Renal pelvis (tissue), 4 donors: Measurements from ENCODE around the gene RUBCNL. TPM values are rescaled to one million over a fixed set of nuclear protein-coding genes. Genes with fewer than 3 reads are reported as not detected.

ENCODE experiments used
- DNase-seq: peaks from one replicate; pipeline ENCODE4 v3.0.0-alpha.2; 2013
- polyA plus RNA-seq, 3 donors: library from polyadenylated mRNA; unstranded; fragments of 120-200 nt; gene quantifications; one replicate each; pipeline ENCODE4 v1.2.1, GENCODE V29; 2013; ENCODE audit not compliant: insufficient read length in 3 of 3

Gene RUBCNL
- polyA plus RNA-seq, 3 donors, result 2.3 to 3.3 (median 2.3) TPM

DNA sequence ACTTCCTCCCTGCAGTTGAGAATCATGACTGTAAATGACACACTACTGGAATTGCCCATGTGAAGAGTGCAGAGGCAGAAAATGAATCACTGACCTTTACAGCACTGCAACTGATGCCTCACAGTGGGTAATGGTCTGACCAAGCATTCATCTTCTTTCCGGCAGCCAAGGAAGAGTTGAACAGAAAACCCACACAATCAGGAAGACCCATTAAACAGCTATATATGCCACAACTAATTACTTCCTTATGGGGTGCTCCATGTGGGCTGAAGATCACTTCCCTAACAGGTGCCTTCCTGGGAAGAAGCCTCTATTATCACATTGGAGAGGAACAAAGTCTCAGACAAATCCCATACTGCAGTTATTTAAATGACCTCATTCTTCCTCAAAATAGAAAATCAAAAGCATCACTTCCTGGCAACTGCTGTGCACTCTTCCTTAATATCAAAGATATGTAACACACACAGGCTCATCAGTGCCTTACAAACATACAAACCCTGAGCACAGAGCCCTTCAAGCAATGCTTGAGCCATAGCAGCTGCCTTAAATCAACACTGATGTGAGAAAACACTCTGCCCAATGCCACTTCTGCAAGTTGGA is 45.8 kb downstream of the RUBCNL start:
- no peak for DNase-seq

DNA sequence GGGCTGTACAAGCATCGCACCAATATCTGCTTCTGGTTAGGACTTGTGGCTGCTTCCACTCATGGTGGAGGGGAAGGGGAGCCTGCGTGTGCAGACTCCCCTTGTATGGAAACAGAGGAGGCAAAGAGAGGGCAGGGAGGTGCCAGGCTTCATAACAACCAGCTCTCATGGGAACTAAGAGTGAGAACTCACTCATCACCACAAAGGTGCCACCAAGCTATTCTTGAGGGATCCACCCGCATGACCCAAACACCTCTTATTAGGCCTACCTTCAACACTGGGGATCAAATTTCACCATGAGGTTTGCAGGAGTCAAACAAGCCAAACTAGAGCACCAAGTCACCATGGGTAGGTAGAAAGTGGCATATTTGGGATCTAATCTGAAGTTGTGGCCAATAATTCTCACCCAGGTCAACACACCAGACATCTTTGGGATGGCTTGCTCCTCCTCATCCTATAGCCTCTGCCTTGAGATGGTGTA is 46.4 kb downstream of the RUBCNL start:
- DNase-seq, result no peak

DNA sequence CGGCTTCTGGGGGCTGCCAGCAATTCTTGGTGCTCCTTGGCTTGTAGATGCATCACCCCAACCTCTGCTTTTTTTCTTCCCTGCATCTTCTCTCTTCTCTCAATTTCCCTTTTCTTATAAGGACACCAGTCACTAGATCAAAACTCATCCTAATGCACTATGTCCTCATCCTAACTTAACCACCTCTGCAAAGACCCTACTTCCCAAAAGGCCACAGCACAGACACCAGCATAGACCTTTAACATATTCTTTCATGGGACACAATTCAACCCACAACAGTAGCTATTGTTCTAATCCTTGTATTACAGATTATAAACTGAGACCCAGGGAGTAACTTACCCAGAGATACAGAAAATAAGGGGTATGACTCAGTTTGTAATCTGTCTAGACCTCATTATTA is 47.0 kb downstream of the RUBCNL start:
- no peak for DNase-seq

DNA sequence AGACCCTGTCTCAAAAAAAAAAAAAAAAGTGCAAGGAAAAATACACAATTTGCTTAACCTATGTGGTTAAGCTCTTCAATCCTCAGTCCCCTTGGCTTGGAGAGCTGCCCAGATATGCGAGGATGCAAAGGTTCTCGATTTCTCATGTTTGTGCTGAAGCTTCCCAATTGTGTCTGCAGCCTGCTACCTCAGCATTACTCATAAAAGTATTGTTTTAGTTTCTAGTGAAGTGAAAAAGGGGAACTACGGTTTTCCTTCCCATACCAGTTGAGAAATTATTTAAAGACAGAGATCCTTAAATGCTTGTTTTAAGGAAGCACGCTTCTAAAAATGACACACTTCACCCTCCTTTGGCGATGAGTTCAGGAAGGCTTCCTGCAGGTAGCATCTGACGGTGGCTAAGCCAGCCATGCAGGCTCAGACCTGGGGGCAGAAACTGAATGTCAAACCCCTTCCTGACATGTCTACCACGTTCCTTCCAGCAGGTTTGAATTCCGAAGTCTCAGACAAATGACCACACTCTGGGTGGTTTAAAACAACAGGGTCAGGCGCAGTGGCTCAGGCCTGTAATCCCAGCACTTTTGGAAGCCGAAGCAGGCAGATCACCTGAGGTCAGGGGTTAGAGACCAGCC is 47.9 kb downstream of the RUBCNL start:
- DNase-seq, result no peak

DNA sequence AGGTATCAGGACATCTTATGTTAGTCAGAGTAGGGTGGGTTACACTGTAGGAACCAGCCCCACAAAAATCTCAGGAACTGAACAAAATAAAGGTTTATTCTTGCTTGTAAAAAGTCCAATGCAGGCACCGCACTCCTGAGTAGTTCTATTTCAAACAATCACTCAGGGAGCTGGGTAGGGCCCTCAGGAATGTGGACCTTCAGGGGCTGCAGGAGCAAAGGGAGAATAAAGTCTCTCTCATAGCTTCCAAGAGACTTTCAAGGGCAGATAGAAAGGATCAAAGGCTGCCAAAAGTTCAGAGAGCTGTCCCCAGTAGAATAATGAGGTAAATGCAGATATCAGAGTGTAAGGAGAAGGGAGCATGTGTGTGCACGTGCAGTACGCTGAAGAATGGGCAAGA is 49.4 kb downstream of the RUBCNL start:
- no peak for DNase-seq

DNA sequence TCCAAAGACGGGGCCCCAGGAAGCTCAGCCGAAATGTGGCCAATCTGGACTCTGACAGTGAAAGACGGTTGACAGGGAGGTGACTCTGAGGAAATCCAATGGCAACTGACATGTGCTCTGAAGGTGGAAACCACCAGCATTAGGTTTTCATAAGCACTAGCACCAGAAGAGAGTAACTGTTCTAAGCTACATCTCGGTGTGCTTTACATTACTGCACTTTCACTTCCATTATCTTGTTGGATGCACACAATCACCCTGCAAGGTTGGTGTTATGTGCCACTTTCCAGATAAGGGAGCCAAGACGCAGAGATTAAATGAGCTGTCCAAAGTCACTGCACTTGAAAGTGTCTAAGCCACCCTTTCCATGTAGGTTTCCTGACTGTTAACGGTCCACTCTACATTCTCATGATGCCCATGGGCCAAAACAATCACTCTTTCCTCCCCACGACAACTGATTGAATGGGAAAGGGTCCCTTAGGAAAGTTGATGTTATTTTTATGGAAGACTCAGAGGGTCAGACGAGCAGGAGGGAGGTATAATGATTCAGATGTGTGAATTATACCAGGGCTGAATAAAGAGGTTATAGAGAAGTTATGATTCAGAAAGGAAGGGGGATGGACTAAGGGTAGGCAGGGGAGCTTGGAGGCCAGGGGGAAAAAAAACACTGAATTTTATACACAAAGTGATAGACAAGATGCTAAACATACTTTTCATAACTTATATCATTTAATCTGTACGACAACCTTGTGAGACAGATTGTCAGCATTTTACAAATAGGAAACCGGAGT is 52.8 kb downstream of the RUBCNL start:
- DNase-seq, result no peak

DNA sequence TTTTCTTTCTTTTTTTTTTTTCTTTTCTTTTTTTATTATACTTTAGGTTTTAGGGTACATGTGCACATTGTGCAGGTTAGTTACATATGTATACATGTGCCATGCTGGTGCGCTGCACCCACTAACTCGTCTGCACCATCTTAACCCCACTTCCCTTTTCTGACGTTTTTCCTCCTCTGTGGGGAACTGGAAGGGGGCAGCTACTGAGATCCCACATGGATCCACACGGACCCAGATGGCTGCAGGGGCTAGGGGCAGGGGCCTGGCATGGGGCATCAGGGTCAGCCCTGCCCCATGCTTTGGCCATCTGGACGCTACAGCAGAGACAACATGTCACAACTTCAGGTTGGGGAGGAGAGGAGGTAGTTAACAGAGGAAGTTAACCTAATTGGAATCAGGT is 54.3 kb downstream of the RUBCNL start:
- no peak for DNase-seq

DNA sequence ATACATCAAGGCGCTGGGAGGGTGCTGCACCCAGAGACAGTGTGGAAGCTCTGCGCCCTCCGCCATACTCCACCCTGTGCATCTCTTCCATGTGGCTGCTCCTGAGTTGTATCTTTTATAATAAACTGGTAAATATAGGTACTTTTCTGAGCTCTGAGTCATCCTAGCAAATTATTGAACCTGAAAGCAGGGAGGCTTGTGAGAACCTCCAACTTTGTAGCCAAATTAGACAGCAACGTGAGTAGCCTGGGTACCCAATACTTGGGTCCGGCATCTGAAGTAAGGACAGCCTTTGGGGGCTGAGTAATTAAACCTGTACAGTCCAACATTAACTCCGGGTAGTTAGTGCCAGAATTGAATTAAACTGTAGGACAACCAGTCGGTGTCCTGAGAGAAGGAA is 57.4 kb downstream of the RUBCNL start:
- DNase-seq, result no peak

DNA sequence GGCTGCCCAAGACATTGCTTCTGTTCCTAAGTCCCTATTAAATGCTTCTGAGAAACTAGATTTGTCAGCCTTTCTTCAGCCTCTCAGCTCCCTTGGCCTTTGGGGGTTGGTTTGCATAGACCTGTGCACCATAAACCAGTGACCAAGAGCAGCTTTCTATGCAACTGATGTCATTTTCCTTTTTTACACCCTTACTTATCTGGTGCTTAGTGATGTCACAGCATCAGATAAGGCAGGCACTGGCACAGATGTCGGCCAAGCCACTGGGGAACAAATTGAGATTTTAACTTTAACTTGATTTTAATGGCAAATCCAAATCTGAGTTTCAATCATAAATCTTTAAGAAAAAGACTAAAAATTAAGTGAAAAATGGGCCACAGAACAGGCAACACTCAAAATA is 59.8 kb downstream of the RUBCNL start:
- DNase-seq, result no peak

DNA sequence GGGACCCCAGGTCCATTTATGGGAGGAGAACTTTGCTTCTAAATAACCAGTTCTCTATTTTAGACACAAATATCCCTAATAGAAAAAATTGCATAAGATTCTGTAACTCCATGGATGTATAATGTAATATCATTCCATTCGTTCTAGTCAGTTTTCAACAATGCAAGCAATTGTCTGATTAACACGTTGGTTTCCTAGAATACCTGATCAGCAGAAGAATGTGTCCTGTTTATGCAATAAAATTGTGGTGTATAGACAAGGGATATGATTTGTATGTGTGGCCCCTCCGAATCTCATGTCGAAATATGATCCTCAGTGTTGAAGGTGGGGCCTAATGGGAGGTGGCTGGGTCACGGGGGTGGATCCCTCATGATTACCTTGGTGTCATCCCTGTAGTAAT is 62.1 kb downstream of the RUBCNL start:
- DNase-seq, result no peak

DNA sequence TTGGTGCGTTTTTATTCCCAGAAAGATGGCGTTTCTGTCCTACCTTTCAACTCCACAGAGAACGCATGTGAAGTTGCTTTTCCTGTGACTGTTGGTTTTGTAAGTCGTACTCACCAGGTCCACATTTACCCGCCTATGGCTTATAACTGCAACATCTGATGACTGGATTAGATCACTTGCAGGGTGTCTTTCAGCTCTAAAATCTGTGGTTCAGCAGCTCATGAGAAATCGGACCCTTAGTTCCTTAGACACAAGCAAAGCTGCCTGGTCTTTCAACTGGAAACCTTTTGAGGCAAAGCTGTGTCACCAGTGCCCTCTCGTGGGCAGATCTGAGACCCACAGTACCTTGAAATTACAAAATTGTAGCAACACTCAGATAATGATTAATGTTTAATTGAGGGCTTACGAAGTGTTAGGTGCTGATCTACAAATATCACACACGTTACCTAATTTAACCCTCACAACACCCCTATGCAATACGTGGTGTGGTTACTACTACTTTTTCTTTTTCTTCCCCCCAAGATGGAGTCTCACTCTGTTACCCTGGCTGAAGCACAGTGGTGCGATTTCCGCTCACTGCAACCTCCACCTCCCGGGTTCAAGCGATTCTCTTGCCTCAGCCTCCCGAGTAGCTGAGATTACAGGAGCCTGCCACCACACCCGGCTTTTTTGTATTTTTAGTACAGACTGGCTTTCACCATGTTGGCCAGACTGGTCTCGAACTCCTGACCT is 65.4 kb downstream of the RUBCNL start:
- peak; percentile 60 for DNase-seq

DNA sequence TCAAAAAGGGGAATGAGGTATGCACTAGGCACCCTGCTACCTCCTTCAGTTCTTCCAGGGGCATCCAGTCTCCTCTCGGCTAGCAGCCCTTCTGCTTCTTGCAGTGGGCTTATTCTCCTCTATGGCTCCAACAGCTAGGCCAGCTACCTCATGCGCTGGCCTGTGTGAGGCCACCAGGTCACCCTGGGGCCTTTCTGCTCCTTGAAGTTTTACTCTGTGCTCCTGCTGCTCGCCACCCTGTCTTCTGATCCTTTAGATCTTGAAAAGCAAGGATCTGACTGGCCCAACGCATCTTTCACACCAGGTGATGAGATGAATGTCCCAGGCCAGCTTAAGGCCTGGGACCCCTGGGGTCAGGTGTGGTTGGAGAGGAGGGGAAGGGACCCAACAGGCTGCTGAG is 66.2 kb downstream of the RUBCNL start:
- no peak for DNase-seq

DNA sequence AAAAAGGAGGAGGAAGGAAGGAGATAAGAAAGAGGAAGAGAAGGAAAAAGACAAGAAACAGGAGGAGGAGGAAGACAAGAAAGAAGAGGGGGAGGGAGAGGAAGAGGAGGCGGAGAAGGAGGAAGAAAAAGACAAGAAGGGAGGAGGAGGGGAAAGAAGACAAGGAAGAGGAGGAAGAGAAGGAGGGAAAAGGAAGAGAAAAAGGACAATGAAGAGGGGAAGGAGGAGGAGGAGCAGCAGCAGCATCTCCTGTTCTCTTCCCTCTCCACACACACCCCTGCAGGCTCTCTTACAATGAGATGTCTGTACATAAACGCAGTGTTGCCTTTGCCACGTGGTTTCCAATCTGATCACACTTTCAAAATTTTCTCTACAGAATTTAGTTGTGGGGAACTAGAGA is 66.6 kb downstream of the RUBCNL start:
- DNase-seq, result no peak

DNA sequence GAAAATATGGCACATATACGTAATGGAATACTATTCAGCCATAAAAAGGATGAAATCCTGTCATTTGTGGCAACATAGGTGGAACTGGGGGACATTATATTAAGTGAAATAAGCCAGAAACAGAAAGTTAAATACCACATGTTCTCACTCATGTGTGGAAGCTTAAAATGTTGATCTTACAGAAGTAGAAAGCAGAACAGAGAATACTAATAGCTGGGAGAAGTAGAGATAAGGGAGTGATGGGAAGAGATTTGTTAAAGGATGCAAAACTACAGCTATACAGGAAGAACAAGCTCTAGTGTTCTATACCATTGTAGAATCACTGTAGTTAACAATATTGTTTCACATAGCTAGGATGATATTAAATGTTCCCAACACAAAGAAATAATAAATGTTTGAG is 68.1 kb downstream of the RUBCNL start:
- no peak for DNase-seq

DNA sequence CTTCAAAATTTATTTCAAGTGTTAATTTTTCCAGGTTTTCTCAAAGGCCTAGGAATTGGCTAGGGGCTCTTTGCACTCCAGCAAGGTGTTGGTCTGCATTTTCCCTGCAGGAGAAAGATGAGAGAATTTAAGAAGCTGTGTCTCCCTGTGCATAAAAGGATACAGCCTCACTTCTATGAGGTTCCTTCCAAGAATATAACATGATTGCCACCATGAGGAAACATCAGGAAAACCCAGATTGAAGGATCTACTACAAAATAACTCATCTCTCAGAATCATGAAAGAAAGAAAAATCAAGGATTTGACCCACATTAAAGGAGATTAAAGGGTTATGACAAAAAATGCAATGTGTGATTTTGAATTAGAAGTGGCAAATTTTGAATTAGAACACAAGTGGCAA is 69.9 kb downstream of the RUBCNL start:
- DNase-seq, result no peak

DNA sequence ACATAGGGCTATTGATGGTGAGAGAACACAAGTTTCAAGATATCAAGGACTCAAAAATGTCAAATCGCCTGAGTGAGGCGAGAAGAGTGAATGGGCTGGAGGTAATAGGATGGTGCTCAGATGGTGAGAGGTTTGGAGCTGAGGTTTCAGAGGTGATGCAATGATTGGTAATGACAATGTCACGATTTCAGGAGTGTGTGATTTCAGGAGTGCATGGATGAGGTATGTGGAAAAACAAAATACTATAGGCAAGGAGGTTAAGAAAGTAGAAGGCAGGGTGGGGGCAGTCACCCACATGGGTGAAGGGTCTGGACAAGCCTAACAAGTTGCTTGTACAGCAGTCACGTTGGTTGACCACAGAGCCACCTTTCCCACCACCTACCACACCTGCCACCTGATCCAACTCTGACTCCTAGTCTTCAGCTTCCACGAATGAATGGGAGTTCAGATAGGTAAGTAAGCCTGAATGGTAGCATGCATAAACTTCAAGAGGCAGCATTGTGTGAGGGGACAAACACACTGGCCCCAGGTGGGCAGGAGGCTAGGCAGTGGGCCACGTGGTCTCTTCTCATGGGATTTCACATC is 71.5 kb downstream of the RUBCNL start:
- DNase-seq, result no peak

DNA sequence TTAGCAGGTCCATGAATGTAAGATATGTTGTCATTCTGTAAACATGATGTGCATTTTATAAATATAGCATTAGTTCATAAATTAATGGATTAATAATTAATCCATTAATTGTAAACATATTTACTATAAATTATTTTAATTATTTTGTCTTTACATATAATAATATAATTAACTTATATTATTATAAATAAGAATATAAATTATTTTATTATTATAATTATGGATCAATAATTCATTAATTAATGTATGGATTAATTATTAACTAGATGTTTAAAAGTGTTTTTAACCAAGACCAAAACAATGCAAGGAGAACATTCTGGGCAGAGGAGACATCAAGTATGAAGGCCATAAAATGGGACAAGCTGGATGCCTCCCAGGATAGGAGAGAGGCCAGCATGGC is 72.0 kb downstream of the RUBCNL start:
- no peak for DNase-seq

DNA sequence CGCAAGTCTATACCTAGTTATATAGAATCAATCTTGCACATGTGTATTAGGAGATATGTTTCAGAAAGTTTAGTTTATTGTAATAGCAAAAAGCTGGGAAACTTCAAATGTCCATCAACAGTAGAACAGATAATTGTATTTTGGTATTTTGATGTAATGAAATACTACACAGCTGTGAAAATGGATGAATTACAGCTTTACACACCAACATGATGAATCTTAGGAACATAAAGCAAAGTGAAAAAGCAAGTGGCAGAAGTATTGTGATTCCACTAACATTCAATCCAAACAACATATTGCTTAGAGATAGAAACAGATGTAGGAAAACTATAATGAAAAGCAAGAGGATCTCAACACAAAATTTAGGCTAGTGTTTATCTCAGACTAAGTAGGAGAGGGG is 72.5 kb downstream of the RUBCNL start:
- DNase-seq, result no peak

DNA sequence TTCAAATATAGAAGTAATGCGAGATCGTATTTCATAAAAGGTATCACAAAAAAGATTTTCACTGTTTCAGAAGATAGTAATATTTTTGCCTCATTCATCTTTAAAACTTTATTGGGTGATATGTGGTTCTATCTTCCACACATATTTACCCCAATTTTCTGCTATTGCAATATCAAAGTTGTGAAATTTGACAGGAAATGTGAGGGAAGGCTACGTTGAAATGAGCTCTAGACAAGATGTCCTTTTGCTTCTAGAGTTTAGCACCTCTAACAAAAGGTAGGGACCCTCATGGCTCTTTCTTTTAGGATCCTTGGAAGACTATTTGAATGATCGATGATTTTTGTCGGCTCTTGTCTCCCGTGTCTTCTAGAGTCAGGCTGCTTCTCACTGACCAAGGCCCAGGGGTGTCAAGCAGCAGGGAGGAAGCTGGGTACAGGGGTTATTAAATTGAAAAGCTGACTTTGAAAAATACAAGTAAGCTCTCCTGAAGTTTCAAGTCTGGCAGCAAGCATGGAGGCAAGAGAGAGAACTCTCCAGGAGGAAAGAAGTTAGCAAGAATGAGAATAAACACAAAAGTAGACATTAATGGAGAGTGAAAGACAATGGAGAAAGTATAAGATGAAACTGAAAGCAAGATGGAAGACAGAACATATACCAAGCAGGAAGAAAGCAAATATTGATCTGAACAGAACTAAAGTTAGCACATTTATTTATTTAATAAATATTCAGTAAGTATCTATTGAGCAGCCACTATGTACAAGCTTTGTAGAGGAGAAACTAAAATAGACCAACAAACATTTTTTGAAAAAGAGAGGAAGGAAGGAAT is 73.4 kb downstream of the RUBCNL start:
- no peak for DNase-seq

DNA sequence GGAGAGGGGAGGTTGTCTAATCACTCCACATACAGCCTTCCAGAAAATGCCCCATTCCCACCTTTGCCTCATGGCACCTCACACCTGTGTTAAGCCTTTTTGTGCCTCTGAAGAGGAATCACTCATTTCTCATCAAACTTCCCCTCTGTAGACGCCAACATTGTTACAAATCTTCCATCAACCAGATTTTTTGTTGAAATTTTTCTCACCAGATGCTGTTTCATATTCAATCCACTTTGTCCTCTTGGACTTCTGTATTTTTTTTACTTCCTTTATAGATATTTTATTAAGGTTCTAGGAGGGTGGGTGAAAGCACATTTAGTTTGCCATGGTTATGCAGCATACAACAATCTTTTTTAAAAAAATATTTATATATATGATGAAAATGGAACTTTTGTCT is 74.0 kb downstream of the RUBCNL start:
- no peak for DNase-seq

DNA sequence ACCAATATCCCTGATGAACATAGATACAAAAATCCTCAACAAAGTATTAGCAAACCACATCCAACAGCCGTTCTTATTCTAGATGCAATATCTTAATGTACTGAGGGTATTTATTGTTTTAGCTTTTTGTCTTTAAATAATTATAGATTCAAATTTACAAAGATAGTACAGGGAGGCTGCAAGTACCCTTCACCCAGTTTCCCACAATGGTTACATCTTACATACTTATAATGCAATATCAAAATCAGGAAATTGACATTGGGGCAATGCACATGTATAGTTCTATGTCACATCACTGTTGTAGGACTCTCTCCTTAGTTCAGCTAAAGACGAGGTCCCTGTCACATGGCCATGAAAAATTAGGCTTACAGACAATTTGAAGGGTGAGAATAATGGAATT is 75.8 kb downstream of the RUBCNL start:
- no peak for DNase-seq
